Measurements from ENCODE around the gene RBM15B. TPM values are rescaled to one million over a fixed set of nuclear protein-coding genes. Genes with fewer than 3 reads are reported as not detected.

Gene RBM15B
- total RNA-seq, 1 donor from 2014 or later = 23.5 TPM

DNA sequence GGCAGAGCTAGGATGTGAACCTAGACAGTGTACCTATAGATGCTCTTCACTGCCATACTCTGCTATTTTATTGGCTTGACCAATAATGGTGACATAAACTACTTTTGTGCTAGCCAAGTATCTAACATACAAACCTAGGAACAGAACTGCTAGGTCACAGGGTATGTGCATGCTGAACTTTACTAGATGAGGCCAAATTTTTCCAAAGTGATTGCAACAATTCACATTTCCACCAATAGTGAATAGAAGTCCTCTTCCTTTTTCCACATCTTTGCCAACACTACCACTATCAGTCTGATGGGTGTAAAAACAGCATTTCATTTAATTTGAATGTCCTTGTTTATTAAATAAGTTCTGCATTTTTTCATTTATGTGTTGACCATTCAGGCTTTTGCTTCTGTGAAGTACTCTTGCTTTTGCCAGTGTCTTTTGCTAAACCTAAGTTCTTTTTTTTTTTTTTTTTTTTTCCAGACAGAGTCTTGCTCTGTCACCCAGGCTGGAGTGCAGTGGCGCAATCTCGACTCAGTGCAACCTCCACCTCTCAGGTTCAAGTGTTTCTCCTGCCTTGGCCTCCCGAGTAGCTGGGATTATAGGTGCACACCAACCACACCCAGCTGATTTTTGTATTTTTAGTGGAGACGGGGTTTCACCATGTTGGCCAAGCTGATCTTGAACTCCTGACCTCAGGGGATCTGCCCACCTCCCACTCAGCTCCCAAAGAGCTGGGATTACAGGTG is 54.6 kb downstream of the RBM15B start:
- no peaks in the 10 kb centered on the region for H3K27me3 Mint-ChIP-seq (ENCODE audit: low read depth, unreplicated experiment)

More for the DNA sequence above, 54.6 kb downstream of the RBM15B start:
- H3K4me3 ChIP-seq (ENCODE audit: insufficient read depth, low read depth, low read length) = no peak overlapping the region
- H3K27ac ChIP-seq (ENCODE audit: low read depth, low read length) = no peak overlapping the region
- Mint-ChIP-seq H3K4me1 (ENCODE audit: low read depth, unreplicated experiment) (no peaks in the 10 kb centered on the region), H3K36me3 (ENCODE audit: low read depth, unreplicated experiment) (peaks cover 10% of the 10 kb centered on the region), H3K9me3 (ENCODE audit: unreplicated experiment) (no peaks in the 10 kb centered on the region), H3K4me3 (ENCODE audit: unreplicated experiment) (no peak overlapping the region), H3K27ac (ENCODE audit: unreplicated experiment) (no peak overlapping the region)
- no peak overlapping the region for H3K9ac ChIP-seq (ENCODE audit: low read length)
- peaks cover 13% of the 10 kb centered on the region for H3K79me2 ChIP-seq (ENCODE audit: insufficient read depth, low read length)
- FAIRE-seq (no peak), DNase-seq (ENCODE audit: low read depth) (no peak)
- peaks cover 4% of the 10 kb centered on the region for H3K36me3 ChIP-seq (ENCODE audit: insufficient read depth, low read length)
- H3K4me2 ChIP-seq (ENCODE audit: low read length) = no peak overlapping the region
- no peaks in the 10 kb centered on the region for H3K9me3 ChIP-seq (ENCODE audit: insufficient read depth, low read depth, low read length)
- H3K4me1 ChIP-seq (ENCODE audit: insufficient read depth, low read length) = no peaks in the 10 kb centered on the region
- H4K20me1 ChIP-seq (ENCODE audit: insufficient read depth, low read length) = peaks cover 8% of the 10 kb centered on the region
- H2AFZ ChIP-seq (ENCODE audit: low read depth, low read length) = no peak overlapping the region
- H3K27me3 ChIP-seq (ENCODE audit: insufficient read depth, low read length) = no peaks in the 10 kb centered on the region
- TF ChIP-seq, protein P1, sequence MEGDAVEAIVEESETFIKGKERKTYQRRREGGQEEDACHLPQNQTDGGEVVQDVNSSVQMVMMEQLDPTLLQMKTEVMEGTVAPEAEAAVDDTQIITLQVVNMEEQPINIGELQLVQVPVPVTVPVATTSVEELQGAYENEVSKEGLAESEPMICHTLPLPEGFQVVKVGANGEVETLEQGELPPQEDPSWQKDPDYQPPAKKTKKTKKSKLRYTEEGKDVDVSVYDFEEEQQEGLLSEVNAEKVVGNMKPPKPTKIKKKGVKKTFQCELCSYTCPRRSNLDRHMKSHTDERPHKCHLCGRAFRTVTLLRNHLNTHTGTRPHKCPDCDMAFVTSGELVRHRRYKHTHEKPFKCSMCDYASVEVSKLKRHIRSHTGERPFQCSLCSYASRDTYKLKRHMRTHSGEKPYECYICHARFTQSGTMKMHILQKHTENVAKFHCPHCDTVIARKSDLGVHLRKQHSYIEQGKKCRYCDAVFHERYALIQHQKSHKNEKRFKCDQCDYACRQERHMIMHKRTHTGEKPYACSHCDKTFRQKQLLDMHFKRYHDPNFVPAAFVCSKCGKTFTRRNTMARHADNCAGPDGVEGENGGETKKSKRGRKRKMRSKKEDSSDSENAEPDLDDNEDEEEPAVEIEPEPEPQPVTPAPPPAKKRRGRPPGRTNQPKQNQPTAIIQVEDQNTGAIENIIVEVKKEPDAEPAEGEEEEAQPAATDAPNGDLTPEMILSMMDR (IDR thresholded peaks at IDR 0.05; ENCODE audit: insufficient read depth, low read depth, low read length) = no peak
- no peak for TF ChIP-seq EZH2 (IDR thresholded peaks at IDR 0.05; ENCODE audit: insufficient read depth, low read length)

Other genes with a start within 250 kb of the RBM15B start
- gene MANF, start 6.0 kb upstream of the RBM15B start, total RNA-seq = 125 and 131 TPM in 2 replicates
- 11.5 and 13.3 TPM in 2 replicates for gene DCAF1, start 108.7 kb downstream of the RBM15B start, total RNA-seq
- gene RAD54L2, start 147.4 kb downstream of the RBM15B start, total RNA-seq = 27.4 and 29.2 TPM in 2 replicates

All from astrocyte (in vitro differentiated cells and primary cell).